ENCODE measurements around the gene ALAD.
"Not testable (repeated sequence)": the region's sequence is repeated elsewhere in the genome, so short reads cannot be mapped to it uniquely, and the experiment has no call there.

ALAD gene

GRCh38 chr9:113387560-113388230, 13.4 kb downstream of the ALAD start:
- H3K36me3 ChIP-seq (replicated peaks; ENCODE audit: insufficient read depth, low read length), result no peaks in the 10 kb centered on the region
- no peak overlapping the region for H3K9ac ChIP-seq (ENCODE audit: low read length)

DNA sequence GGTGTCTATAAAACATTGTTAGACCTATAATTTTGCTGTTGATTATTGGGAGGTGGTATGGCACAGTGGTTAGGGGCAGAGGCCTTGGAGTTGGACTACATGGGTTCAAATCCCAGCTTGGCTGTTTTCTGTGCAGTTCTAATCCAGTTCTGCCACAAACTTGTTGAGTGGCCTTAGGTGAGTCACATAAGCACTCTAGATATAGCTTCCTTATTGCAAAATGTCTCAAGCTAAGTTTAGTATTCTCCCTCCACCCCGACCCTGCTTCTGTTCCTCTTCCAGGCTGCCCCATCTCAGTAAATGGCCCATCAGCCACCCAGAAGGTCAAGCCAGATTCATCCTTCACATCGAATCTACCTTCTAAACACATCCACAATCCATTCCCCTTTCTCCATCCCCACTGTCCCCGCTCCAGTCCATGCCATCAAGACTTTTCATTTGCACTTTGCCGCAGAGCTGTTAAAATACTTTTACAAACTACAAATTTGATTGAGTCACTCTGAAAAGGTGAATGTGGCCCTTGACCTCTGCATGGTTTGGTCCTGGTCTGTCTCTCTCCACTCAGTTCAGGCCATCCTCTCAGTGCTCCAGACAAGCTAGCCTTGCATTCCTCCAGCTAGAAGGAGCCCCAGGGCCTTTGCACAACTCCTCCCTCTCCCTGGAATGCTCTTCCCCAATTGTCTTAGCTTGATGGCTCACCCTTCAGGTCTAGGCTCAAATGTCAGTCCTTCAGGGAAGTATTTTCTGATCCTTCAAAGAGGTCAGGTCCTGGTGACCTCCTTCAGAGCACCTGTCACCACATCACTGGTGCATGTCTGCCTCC, 14.3 kb downstream of the ALAD start:
- H3K9ac ChIP-seq (ENCODE audit: low read length), result no peak overlapping the region
- no peak overlapping the region for H3K4me3 ChIP-seq (ENCODE audit: low read length)
- no peaks in the 10 kb centered on the region for H3K79me2 ChIP-seq (ENCODE audit: low read length)
- H2AFZ ChIP-seq (ENCODE audit: low read length), result no peak overlapping the region
- no peaks in the 10 kb centered on the region for H3K9me3 ChIP-seq (replicated peaks; ENCODE audit: insufficient read depth, low read length)
- H4K20me1 ChIP-seq (ENCODE audit: insufficient read depth, low read length), result no peaks in the 10 kb centered on the region
- no peak overlapping the region for H3K4me2 ChIP-seq (ENCODE audit: low read depth, low read length)
- no peaks in the 10 kb centered on the region for H3K9me2 ChIP-seq (replicated peaks; ENCODE audit: insufficient read depth, low read length)
- H3K27ac ChIP-seq (ENCODE audit: low read length), result no peak overlapping the region
- H3K36me3 ChIP-seq (replicated peaks; ENCODE audit: insufficient read depth, low read length), result no peaks in the 10 kb centered on the region
- DNase-seq, result no peak
- H3K27me3 ChIP-seq (replicated peaks; ENCODE audit: insufficient read depth, low read length), result no peaks in the 10 kb centered on the region
- no peak for TF ChIP-seq EZH2 (optimal IDR thresholded peaks at IDR 0.05; ENCODE audit: low read depth, low read length)
- no peak for TF ChIP-seq CTCF (IDR thresholded peaks at IDR 0.05; ENCODE audit: low read length)
- no peak for TF ChIP-seq EZH2phosphoT487 (IDR thresholded peaks at IDR 0.05; ENCODE audit: low read length)
- H3F3A ChIP-seq (ENCODE audit: insufficient read depth, low read length), result no peaks in the 10 kb centered on the region
- H3K4me1 ChIP-seq (ENCODE audit: low read length), result no peaks in the 10 kb centered on the region

More at GRCh38 chr9:113387560-113388230, 13.4 kb downstream of the ALAD start:
- H2AFZ ChIP-seq (ENCODE audit: low read length), result no peak overlapping the region
- H3K4me2 ChIP-seq (ENCODE audit: low read depth, low read length), result no peak overlapping the region
- no peaks in the 10 kb centered on the region for H3K9me2 ChIP-seq (replicated peaks; ENCODE audit: insufficient read depth, low read length)
- H3F3A ChIP-seq (ENCODE audit: insufficient read depth, low read length), result no peaks in the 10 kb centered on the region
- no peaks in the 10 kb centered on the region for H4K20me1 ChIP-seq (ENCODE audit: insufficient read depth, low read length)
- H3K4me1 ChIP-seq (ENCODE audit: low read length), result no peaks in the 10 kb centered on the region
- H3K27ac ChIP-seq (ENCODE audit: low read length), result no peak overlapping the region
- no peak for DNase-seq
- no peaks in the 10 kb centered on the region for H3K79me2 ChIP-seq (ENCODE audit: low read length)
- H3K4me3 ChIP-seq (ENCODE audit: low read length), result no peak overlapping the region
- TF ChIP-seq EZH2 (optimal IDR thresholded peaks at IDR 0.05; ENCODE audit: low read depth, low read length) (no peak), CTCF (IDR thresholded peaks at IDR 0.05; ENCODE audit: low read length) (no peak), EZH2phosphoT487 (IDR thresholded peaks at IDR 0.05; ENCODE audit: low read length) (no peak)
- H3K27me3 ChIP-seq (replicated peaks; ENCODE audit: insufficient read depth, low read length), result no peaks in the 10 kb centered on the region
- no peaks in the 10 kb centered on the region for H3K9me3 ChIP-seq (replicated peaks; ENCODE audit: insufficient read depth, low read length)

DNA sequence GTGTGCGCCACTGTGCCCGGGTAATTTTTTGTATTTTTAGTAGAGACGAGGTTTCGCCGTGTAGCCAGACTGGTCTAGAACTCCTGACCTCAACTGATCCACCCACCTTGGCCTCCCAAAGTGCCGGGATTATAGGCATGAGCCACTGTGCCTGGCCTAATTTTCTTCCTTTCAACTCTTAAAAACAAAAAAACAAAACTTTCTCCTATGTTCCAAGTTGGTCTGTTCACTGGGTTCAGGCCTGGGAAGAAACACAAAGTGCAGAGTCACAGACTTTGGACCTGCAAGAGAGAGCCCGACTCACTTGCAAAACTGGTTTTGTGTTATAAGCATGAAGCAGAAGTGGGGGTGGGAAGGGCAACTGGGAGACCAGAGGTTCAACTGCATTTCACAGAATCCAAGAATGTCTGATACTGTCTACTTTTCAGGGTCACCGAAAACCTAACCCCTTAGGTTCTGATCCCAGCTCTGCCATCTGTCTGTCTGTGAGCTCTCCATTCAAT, 19.1 kb downstream of the ALAD start:
- no peak overlapping the region for H3K4me3 ChIP-seq (ENCODE audit: low read length)
- no peak overlapping the region for H3K27ac ChIP-seq (ENCODE audit: low read length)
- no peaks in the 10 kb centered on the region for H3F3A ChIP-seq (ENCODE audit: insufficient read depth, low read length)
- H4K20me1 ChIP-seq (ENCODE audit: insufficient read depth, low read length), result no peaks in the 10 kb centered on the region
- no peaks in the 10 kb centered on the region for H3K27me3 ChIP-seq (replicated peaks; ENCODE audit: insufficient read depth, low read length)
- H3K79me2 ChIP-seq (ENCODE audit: low read length), result no peaks in the 10 kb centered on the region
- H3K9me2 ChIP-seq (replicated peaks; ENCODE audit: insufficient read depth, low read length), result no peaks in the 10 kb centered on the region
- no peak overlapping the region for H2AFZ ChIP-seq (ENCODE audit: low read length)
- no peak overlapping the region for H3K4me2 ChIP-seq (ENCODE audit: low read depth, low read length)
- no peak overlapping the region for H3K9ac ChIP-seq (ENCODE audit: low read length)
- no peaks in the 10 kb centered on the region for H3K36me3 ChIP-seq (replicated peaks; ENCODE audit: insufficient read depth, low read length)
- H3K9me3 ChIP-seq (replicated peaks; ENCODE audit: insufficient read depth, low read length), result no peaks in the 10 kb centered on the region
- TF ChIP-seq CTCF (IDR thresholded peaks at IDR 0.05; ENCODE audit: low read length) (no peak), EZH2phosphoT487 (IDR thresholded peaks at IDR 0.05; ENCODE audit: low read length) (no peak), EZH2 (optimal IDR thresholded peaks at IDR 0.05; ENCODE audit: low read depth, low read length) (no peak)
- DNase-seq, result no peak
- H3K4me1 ChIP-seq (ENCODE audit: low read length), result peaks cover 7% of the 10 kb centered on the region

GRCh38 chr9:113381441-113381840, 19.6 kb downstream of the ALAD start:
- not testable (repeated sequence) for H3K9me2 ChIP-seq (replicated peaks; ENCODE audit: insufficient read depth, low read length); H3K4me3 ChIP-seq (ENCODE audit: low read length); H3K79me2 ChIP-seq (ENCODE audit: low read length); H3K27ac ChIP-seq (ENCODE audit: low read length); DNase-seq; H3K27me3 ChIP-seq (replicated peaks; ENCODE audit: insufficient read depth, low read length); H2AFZ ChIP-seq (ENCODE audit: low read length); H3K4me2 ChIP-seq (ENCODE audit: low read depth, low read length); H4K20me1 ChIP-seq (ENCODE audit: insufficient read depth, low read length); H3K36me3 ChIP-seq (replicated peaks; ENCODE audit: insufficient read depth, low read length); H3K4me1 ChIP-seq (ENCODE audit: low read length); H3K9ac ChIP-seq (ENCODE audit: low read length); H3K9me3 ChIP-seq (replicated peaks; ENCODE audit: insufficient read depth, low read length); H3F3A ChIP-seq (ENCODE audit: insufficient read depth, low read length)

Measured in MM.1S (cell line).